HG02678 (cell line): Measurements from ENCODE around the gene ARHGAP12.
"Not testable (repeated sequence)": the region's sequence is repeated elsewhere in the genome, so short reads cannot be mapped to it uniquely, and the experiment has no call there.

ENCODE experiments used
- ATAC-seq: cut with Tn5 transposase; IDR thresholded peaks from one replicate; pipeline ENCODE4 v1.9.1; 2021; ENCODE audit warnings: mild to moderate bottlenecking, moderate library complexity; ENCODE audit not compliant: unreplicated experiment

ARHGAP12 gene

GRCh38 chr10:31773749-31774298, 154.8 kb downstream of the ARHGAP12 start:
- ATAC-seq: no peak

- ATAC-seq: no peak
Measured at GRCh38 chr10:31771331-31771831, 157.2 kb downstream of the ARHGAP12 start.

GRCh38 chr10:31770307-31770902, 158.2 kb downstream of the ARHGAP12 start:
- ATAC-seq: peak; percentile 80

- ATAC-seq: no peak
Measured at GRCh38 chr10:31769564-31769963, 159.1 kb downstream of the ARHGAP12 start.

GRCh38 chr10:31768935-31769334, 159.7 kb downstream of the ARHGAP12 start:
- not testable (repeated sequence) for ATAC-seq

- ATAC-seq: no peak
Measured at GRCh38 chr10:31768467-31768866, 160.2 kb downstream of the ARHGAP12 start.

- no peak for ATAC-seq
Measured at GRCh38 chr10:31765541-31765940, 163.1 kb downstream of the ARHGAP12 start.

- ATAC-seq: no peak
Measured at GRCh38 chr10:31762316-31762715, 166.3 kb downstream of the ARHGAP12 start.

GRCh38 chr10:31761156-31761555, 167.5 kb downstream of the ARHGAP12 start:
- no peak for ATAC-seq

- ATAC-seq: no peak
Measured at GRCh38 chr10:31760674-31761081, 168.0 kb downstream of the ARHGAP12 start.

GRCh38 chr10:31759799-31760626, 168.6 kb downstream of the ARHGAP12 start:
- ATAC-seq: peak; percentile 95

GRCh38 chr10:31759124-31759798, 169.4 kb downstream of the ARHGAP12 start:
- no peak for ATAC-seq

GRCh38 chr10:31758495-31758894, 170.1 kb downstream of the ARHGAP12 start:
- ATAC-seq: no peak

GRCh38 chr10:31757831-31758230, 170.8 kb downstream of the ARHGAP12 start:
- no peak for ATAC-seq

GRCh38 chr10:31757386-31757791, 171.2 kb downstream of the ARHGAP12 start:
- ATAC-seq: no peak

GRCh38 chr10:31756729-31757110, 171.9 kb downstream of the ARHGAP12 start:
- ATAC-seq: no peak

GRCh38 chr10:31756101-31756728, 172.4 kb downstream of the ARHGAP12 start:
- no peak for ATAC-seq
